Trophoblast cell (in vitro differentiated cells and primary cell): ENCODE measurements around the gene TJP2.

Source experiments
- DNase-seq, 2 donors: peaks; one replicate each; pipeline ENCODE4 v3.0.0-alpha.2; 2016
- H2AFZ ChIP-seq: 2 replicates; pipeline ENCODE4 v1.6.1; 2013; ENCODE audit warnings: low read length, moderate library complexity, mild to moderate bottlenecking; ENCODE audit not compliant: insufficient read depth, poor library complexity
- H2AK5ac ChIP-seq: 2 replicates; pipeline ENCODE4 v1.6.1; 2013; ENCODE audit warnings: mild to moderate bottlenecking, low read length
- H2BK120ac ChIP-seq: 2 replicates; pipeline ENCODE4 v1.6.1; 2013; ENCODE audit warnings: low read length, mild to moderate bottlenecking, moderate library complexity; ENCODE audit not compliant: insufficient read depth, poor library complexity
- H2BK12ac ChIP-seq: 2 replicates; pipeline ENCODE4 v1.6.1; 2013; ENCODE audit warnings: mild to moderate bottlenecking, low read length, moderate library complexity
- H2BK5ac ChIP-seq: 2 replicates; pipeline ENCODE4 v1.6.1; 2013; ENCODE audit warnings: low read length, low read depth, moderate library complexity, mild to moderate bottlenecking; ENCODE audit not compliant: poor library complexity
- H3K14ac ChIP-seq: 2 replicates; pipeline ENCODE4 v1.6.1; 2013; ENCODE audit warnings: mild to moderate bottlenecking, low read length
- H3K18ac ChIP-seq: 2 replicates; pipeline ENCODE4 v1.6.1; 2013; ENCODE audit warnings: mild to moderate bottlenecking, low read length
- H3K23ac ChIP-seq: 2 replicates; pipeline ENCODE4 v1.6.1; 2013; ENCODE audit warnings: low read length
- H3K27ac ChIP-seq: 2 replicates; pipeline ENCODE4 v1.5.1; 2013; ENCODE audit warnings: low read depth, mild to moderate bottlenecking, inconsistent platforms, low read length, moderate library complexity
- H3K27me3 ChIP-seq: 2 replicates; pipeline ENCODE4 v1.6.1; 2013; ENCODE audit warnings: inconsistent platforms, mild to moderate bottlenecking, low read length, moderate library complexity; ENCODE audit not compliant: insufficient read depth
- H3K36me3 ChIP-seq, 2 experiments: 1 replicate in 1 of 2; 2 replicates in 1 of 2; pipeline ENCODE4 v1.6.1; 2013; ENCODE audit warnings: low read length in 2 of 2, mild to moderate bottlenecking in 2 of 2, moderate library complexity in 1 of 2; ENCODE audit not compliant: insufficient read depth in 2 of 2, control insufficient read depth in 1 of 2
- H3K4ac ChIP-seq: 2 replicates; pipeline ENCODE4 v1.6.1; 2013; ENCODE audit warnings: low read depth, mild to moderate bottlenecking, low read length, moderate library complexity
- H3K4me1 ChIP-seq, 2 experiments: 1 replicate in 1 of 2; 2 replicates in 1 of 2; pipeline ENCODE4 v1.6.1; 2013; ENCODE audit warnings: low read length in 2 of 2, mild to moderate bottlenecking in 2 of 2, moderate library complexity in 1 of 2; ENCODE audit not compliant: insufficient read depth in 2 of 2, control insufficient read depth in 1 of 2
- H3K4me2 ChIP-seq: 2 replicates; pipeline ENCODE4 v1.6.1; 2013; ENCODE audit warnings: inconsistent platforms, mild to moderate bottlenecking, low read length, moderate library complexity
- H3K4me3 ChIP-seq: 2 replicates; pipeline ENCODE4 v1.5.1; 2013; ENCODE audit warnings: mild to moderate bottlenecking, low read depth, low read length, inconsistent platforms
- H3K79me1 ChIP-seq: one replicate; pipeline ENCODE4 v1.6.1; 2013; ENCODE audit warnings: low read length
- H3K79me2 ChIP-seq: 2 replicates; pipeline ENCODE4 v1.6.1; 2013; ENCODE audit warnings: low read length, mild to moderate bottlenecking; ENCODE audit not compliant: control insufficient read depth, insufficient read depth, poor library complexity
- H3K9ac ChIP-seq: 2 replicates; pipeline ENCODE4 v1.6.1; 2013; ENCODE audit warnings: mild to moderate bottlenecking, low read length
- H3K9me3 ChIP-seq: 2 replicates; pipeline ENCODE4 v1.6.1; 2013; ENCODE audit warnings: low read depth, mild to moderate bottlenecking, control low read depth, inconsistent platforms, low read length; ENCODE audit not compliant: insufficient read depth
- H4K12ac ChIP-seq: 2 replicates; pipeline ENCODE4 v1.6.1; 2013; ENCODE audit warnings: low read depth, mild to moderate bottlenecking, low read length, moderate library complexity
- H4K8ac ChIP-seq: 2 replicates; pipeline ENCODE4 v1.6.1; 2013; ENCODE audit warnings: low read depth, mild to moderate bottlenecking, low read length, moderate library complexity
- H4K91ac ChIP-seq: one replicate; pipeline ENCODE4 v1.6.1; 2013; ENCODE audit warnings: low read depth, mild to moderate bottlenecking, low read length, moderate library complexity
- WGBS: extraction: QIAGEN DNeasy Blood & Tissue Kit; methylation state at CpG from one replicate; pipeline ENCODE4 v1.1.7; 2013; ENCODE audit warnings: missing lambda C conversion rate; ENCODE audit not compliant: insufficient read length, insufficient coverage; ENCODE audit errors: extremely low coverage; 5-methylcytosine and 5-hydroxymethylcytosine counted together

TJP2 gene

DNA sequence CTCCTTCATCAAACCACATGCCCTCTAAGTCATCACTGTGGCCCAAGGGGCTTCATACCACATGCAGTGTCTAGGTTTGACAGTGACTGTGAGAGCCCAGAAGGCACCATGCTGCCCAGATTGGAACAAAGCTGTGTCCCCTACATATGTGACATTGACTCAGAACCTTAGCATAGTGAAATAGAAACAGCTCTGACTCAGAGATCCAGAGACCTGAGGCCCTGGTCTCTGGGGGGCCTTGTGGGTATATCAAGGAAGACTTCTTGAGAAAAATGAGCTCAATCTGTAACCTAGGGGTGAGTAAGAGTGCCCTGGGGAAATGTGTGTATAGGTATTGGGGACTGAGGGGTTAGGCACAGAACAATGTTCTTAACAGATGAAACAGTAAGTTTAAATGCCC, 143.8 kb downstream of the TJP2 start:
- H2AFZ ChIP-seq, result no peak overlapping the region
- H3K4me3 ChIP-seq, result no peak overlapping the region
- no peak overlapping the region for H3K9ac ChIP-seq
- H4K12ac ChIP-seq, result no peak overlapping the region
- no peak overlapping the region for H2AK5ac ChIP-seq
- H3K4ac ChIP-seq, result no peak overlapping the region
- no peaks in the 10 kb centered on the region for H3K79me2 ChIP-seq
- H3K4me1 ChIP-seq, result no peaks in the 10 kb centered on the region
- H3K14ac ChIP-seq, result no peak overlapping the region
- H3K79me1 ChIP-seq, result no peaks in the 10 kb centered on the region
- no peak overlapping the region for H3K23ac ChIP-seq
- no peak overlapping the region for H3K4me2 ChIP-seq
- H2BK120ac ChIP-seq, result no peak overlapping the region
- no peak overlapping the region for H2BK12ac ChIP-seq
- no peak for DNase-seq
- no peak overlapping the region for H2BK5ac ChIP-seq
- no peaks in the 10 kb centered on the region for H3K36me3 ChIP-seq
- H3K27me3 ChIP-seq, result no peaks in the 10 kb centered on the region
- H4K91ac ChIP-seq, result no peak overlapping the region
- no peak overlapping the region for H3K27ac ChIP-seq
- no peak overlapping the region for H4K8ac ChIP-seq
- H3K9me3 ChIP-seq, result peaks cover 4% of the 10 kb centered on the region
- H3K18ac ChIP-seq, result no peak overlapping the region

DNA sequence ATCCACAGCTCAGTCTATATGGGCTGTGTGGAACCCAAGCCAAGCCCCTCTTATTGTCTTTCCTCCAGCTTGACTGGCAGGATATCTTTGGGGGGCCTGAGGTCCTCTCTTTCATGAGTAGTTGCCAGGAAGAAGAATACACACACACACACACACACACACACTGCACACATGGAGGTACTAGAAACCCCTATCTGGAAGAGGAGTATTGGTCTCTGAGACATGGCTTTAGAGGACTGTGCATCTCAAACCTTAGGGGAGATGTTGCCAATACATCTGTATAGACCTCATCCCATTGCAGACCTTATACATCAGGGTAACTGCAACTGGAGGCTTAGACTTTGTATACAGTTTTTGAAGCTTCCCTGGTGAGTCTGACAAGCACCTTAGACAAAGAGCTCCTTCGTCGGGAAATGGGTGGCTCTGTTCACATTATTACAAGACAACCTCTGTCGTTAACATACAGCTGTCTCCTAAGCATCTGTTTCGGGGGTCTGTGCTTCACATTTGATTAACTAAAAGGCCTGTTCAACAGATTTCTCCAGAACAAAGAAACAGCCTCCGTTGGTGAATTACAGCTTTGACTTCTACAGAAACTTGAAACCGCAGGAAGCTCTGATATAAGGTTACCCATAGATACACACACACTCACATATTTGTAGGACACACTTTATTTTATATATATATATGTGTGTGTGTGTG, 145.4 kb downstream of the TJP2 start:
- Histone ChIP-seq H3K36me3 (no peaks in the 10 kb centered on the region), H3K4me1 (peaks cover 0 to 2% of the 10 kb centered on the region in 2 experiments), H3K4ac (no peak overlapping the region), H3K18ac (no peak overlapping the region), H4K91ac (no peak overlapping the region), H3K27me3 (peaks cover 2% of the 10 kb centered on the region), H4K8ac (no peak overlapping the region), H2BK120ac (no peak overlapping the region), H2AFZ (no peak overlapping the region), H3K79me2 (no peaks in the 10 kb centered on the region), H4K12ac (no peak overlapping the region), H3K14ac (no peak overlapping the region), H3K4me2 (no peak overlapping the region), H2BK12ac (no peak overlapping the region), H2BK5ac (no peak overlapping the region), H2AK5ac (no peak overlapping the region), H3K4me3 (no peak overlapping the region), H3K27ac (no peak overlapping the region), H3K9ac (no peak overlapping the region), H3K79me1 (peaks cover 1% of the 10 kb centered on the region), H3K23ac (no peak overlapping the region), H3K9me3 (no peaks in the 10 kb centered on the region)
- no CpG with 5 or more reads among the region's 6 CpGs for WGBS
- no peak for DNase-seq

DNA sequence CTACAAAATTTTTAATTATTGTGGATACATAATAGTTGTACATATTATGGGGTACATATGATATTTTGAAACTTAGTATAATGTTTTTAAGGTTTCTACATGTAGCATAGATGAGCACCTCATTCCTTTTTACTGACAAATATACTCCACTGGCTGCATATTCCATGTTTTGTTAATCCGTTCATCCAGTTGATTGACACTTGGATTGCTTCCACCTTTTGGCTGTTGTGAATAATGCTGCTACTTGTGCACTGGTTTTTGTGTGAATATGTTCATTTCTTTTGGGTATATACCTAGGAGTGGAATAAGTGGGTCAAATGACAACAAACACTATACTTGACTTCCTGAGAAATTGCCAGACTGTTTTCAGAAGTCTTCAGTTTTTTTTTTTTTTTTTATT, 148.2 kb downstream of the TJP2 start:
- Histone ChIP-seq H2AK5ac (no peak overlapping the region), H3K4me1 (peaks cover 0 to 11% of the 10 kb centered on the region in 2 experiments), H2BK5ac (no peak overlapping the region), H3K4me3 (no peak overlapping the region), H3K4me2 (no peak overlapping the region), H3K14ac (no peak overlapping the region), H3K18ac (no peak overlapping the region), H3K27me3 (peaks cover 6% of the 10 kb centered on the region), H3K9ac (no peak overlapping the region), H3K23ac (no peak overlapping the region), H3K79me2 (peaks cover 2% of the 10 kb centered on the region), H3K36me3 (no peaks in the 10 kb centered on the region), H4K8ac (no peak overlapping the region), H2BK12ac (no peak overlapping the region), H3K27ac (no peak overlapping the region), H3K79me1 (peaks cover 3% of the 10 kb centered on the region), H2AFZ (no peak overlapping the region), H2BK120ac (no peak overlapping the region), H3K9me3 (no peaks in the 10 kb centered on the region), H4K12ac (no peak overlapping the region), H4K91ac (no peak overlapping the region), H3K4ac (no peak overlapping the region)
- WGBS, result no CpG with 5 or more reads among the region's 1 CpG
- no peak for DNase-seq

DNA sequence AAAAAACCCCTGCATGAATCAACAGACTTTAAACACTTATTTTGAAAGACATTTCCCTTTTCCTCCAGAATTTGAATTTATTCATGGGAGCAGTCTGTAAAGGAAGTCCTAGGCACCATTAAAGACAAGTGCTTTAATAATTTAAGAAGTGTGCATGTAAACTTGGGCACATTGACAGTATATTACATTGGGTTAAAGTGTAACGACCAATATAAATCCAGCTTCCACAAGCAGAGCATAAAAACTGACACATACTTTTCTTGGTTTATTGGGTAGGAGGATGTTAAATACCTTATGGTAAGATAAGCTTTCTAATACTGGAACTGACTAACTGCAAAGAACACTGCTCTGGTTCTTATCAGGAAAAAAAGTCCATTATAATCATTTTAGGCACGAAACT, 149.8 kb downstream of the TJP2 start:
- Histone ChIP-seq H3K36me3 (no peaks in the 10 kb centered on the region), H4K8ac (no peak overlapping the region), H3K4me1 (peaks cover 0 to 11% of the 10 kb centered on the region in 2 experiments), H3K9me3 (no peaks in the 10 kb centered on the region), H3K23ac (no peak overlapping the region), H4K12ac (no peak overlapping the region), H3K4me3 (no peak overlapping the region), H2AFZ (no peak overlapping the region), H3K27ac (no peak overlapping the region), H2BK5ac (no peak overlapping the region), H3K27me3 (peaks cover 6% of the 10 kb centered on the region), H3K4me2 (no peak overlapping the region), H3K4ac (no peak overlapping the region), H4K91ac (no peak overlapping the region), H3K79me1 (peaks cover 3% of the 10 kb centered on the region), H3K79me2 (peaks cover 2% of the 10 kb centered on the region), H3K14ac (no peak overlapping the region), H3K18ac (no peak overlapping the region), H2BK12ac (no peak overlapping the region), H2BK120ac (no peak overlapping the region), H3K9ac (no peak overlapping the region), H2AK5ac (no peak overlapping the region)
- no peak for DNase-seq
- WGBS, result no CpG with 5 or more reads among the region's 2 CpGs
